Neural progenitor cell (in vitro differentiated cells): ENCODE measurements around the gene UQCRH. TPM values are rescaled to one million over a fixed set of nuclear protein-coding genes. Genes with fewer than 3 reads are reported as not detected.
A peak's percentile ranks its signal among the peaks of the same experiment; 100 is the strongest.
"Not testable (repeated sequence)": the region's sequence is repeated elsewhere in the genome, so short reads cannot be mapped to it uniquely, and the experiment has no call there.

Experiments used
- DNase-seq: peaks from one replicate; pipeline ENCODE4 v3.0.0-alpha.2; 2016; ENCODE audit warnings: low spot score
- H2AFZ ChIP-seq: fragments of 200-600 bp; sonication (generic); replicated peaks from 2 replicates; pipeline ENCODE4 v1.6.1; 2016; ENCODE audit warnings: antibody characterized with exemption
- H3F3A ChIP-seq: fragments of 200-600 bp; sonication (generic); 2 replicates; pipeline ENCODE4 v1.6.1; 2016; ENCODE audit warnings: antibody characterized with exemption, low read depth
- H3K27ac ChIP-seq: fragments of 200-600 bp; sonication (generic); 2 replicates; pipeline ENCODE4 v1.5.1; 2016; ENCODE audit warnings: mild to moderate bottlenecking
- H3K27me3 ChIP-seq: fragments of 200-600 bp; sonication (generic); 2 replicates; pipeline ENCODE4 v1.6.1; 2016; ENCODE audit warnings: mild to moderate bottlenecking, moderate library complexity
- H3K36me3 ChIP-seq: fragments of 200-600 bp; sonication (generic); 2 replicates; pipeline ENCODE4 v1.5.1; 2016
- H3K4me1 ChIP-seq: fragments of 200-600 bp; sonication (generic); 2 replicates; pipeline ENCODE4 v1.6.1; 2016; ENCODE audit warnings: mixed run types
- H3K4me2 ChIP-seq: fragments of 200-600 bp; sonication (generic); 2 replicates; pipeline ENCODE4 v1.6.1; 2016
- H3K4me3 ChIP-seq: fragments of 200-600 bp; sonication (generic); 2 replicates; pipeline ENCODE4 v1.5.1; 2016
- H3K79me2 ChIP-seq: fragments of 200-600 bp; sonication (generic); 2 replicates; pipeline ENCODE4 v1.6.1; 2016; ENCODE audit warnings: low read depth
- H3K9ac ChIP-seq: fragments of 200-600 bp; sonication (generic); 2 replicates; pipeline ENCODE4 v1.6.1; 2016
- H3K9me3 ChIP-seq: fragments of 200-600 bp; sonication (generic); 2 replicates; pipeline ENCODE4 v1.5.1; 2016; ENCODE audit warnings: low read depth
- H4K20me1 ChIP-seq: fragments of 200-600 bp; sonication (generic); 2 replicates; pipeline ENCODE4 v1.6.1; 2016; ENCODE audit warnings: low read depth
- H3K27ac Mint-ChIP-seq: 3 replicates; pipeline ENCODE4 v1.8.0; 2021; ENCODE audit warnings: mixed read lengths
- H3K27me3 Mint-ChIP-seq: 2 replicates; pipeline ENCODE4 v1.8.0; 2022; ENCODE audit warnings: low read depth, mild to moderate bottlenecking, inconsistent platforms, moderate library complexity, mixed read lengths; ENCODE audit not compliant: insufficient read depth
- H3K36me3 Mint-ChIP-seq: 3 replicates; pipeline ENCODE4 v1.8.0; 2021; ENCODE audit warnings: mixed read lengths
- H3K4me1 Mint-ChIP-seq: 3 replicates; pipeline ENCODE4 v1.8.0; 2021; ENCODE audit warnings: mixed read lengths
- H3K4me3 Mint-ChIP-seq: 3 replicates; pipeline ENCODE4 v1.8.0; 2021; ENCODE audit warnings: mild to moderate bottlenecking, moderate library complexity, mixed read lengths
- H3K9me3 Mint-ChIP-seq: 3 replicates; pipeline ENCODE4 v1.8.0; 2020; ENCODE audit warnings: mixed read lengths
- EZH2 ChIP-seq: fragments of 200-600 bp; sonication (generic); IDR thresholded peaks from 2 replicates; pipeline ENCODE4 v1.6.1; 2017; ENCODE audit warnings: antibody characterized with exemption, mild to moderate bottlenecking, moderate library complexity
- EZH2phosphoT487 ChIP-seq: fragments of 200-600 bp; sonication (generic); IDR thresholded peaks from 2 replicates; pipeline ENCODE4 v1.6.1; 2017; ENCODE audit warnings: antibody characterized with exemption
- total RNA-seq: library from RNA; depleted of rRNA; stranded (reverse); fragments of >200 nt; gene quantifications from 2 replicates; pipeline ENCODE4 v1.2.3, GENCODE V29; 2015; ENCODE audit warnings: low replicate concordance
- TF ChIP-seq, protein P1 (sequence below): fragments of 200-600 bp; sonication (generic); IDR thresholded peaks from 2 replicates; pipeline ENCODE4 v1.5.1; 2017; ENCODE audit warnings: antibody characterized with exemption, mild to moderate bottlenecking

Gene UQCRH
- total RNA-seq, 1 donor from 2014 or later: 872 TPM

DNA sequence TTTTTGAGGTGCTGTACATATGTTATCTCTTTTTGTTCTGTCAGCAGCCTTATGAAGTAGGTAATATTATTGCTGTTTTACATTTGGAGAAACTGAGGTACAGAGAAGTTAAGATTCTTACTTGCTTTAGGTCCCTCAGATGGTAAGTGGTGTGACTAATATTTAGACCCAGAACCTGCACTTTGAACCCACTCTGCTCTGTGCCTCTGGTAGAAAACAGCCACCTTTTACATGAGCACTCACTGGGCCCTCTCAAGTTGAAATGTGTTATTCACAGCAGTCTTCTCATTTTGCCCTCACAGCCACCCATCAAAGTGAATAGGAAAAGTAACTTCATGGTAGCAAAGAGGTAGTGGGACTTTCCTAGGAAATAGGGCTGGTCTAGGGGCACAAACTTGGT is 41.8 kb downstream of the UQCRH start:
- no peak for TF ChIP-seq EZH2
- TF ChIP-seq, protein P1, sequence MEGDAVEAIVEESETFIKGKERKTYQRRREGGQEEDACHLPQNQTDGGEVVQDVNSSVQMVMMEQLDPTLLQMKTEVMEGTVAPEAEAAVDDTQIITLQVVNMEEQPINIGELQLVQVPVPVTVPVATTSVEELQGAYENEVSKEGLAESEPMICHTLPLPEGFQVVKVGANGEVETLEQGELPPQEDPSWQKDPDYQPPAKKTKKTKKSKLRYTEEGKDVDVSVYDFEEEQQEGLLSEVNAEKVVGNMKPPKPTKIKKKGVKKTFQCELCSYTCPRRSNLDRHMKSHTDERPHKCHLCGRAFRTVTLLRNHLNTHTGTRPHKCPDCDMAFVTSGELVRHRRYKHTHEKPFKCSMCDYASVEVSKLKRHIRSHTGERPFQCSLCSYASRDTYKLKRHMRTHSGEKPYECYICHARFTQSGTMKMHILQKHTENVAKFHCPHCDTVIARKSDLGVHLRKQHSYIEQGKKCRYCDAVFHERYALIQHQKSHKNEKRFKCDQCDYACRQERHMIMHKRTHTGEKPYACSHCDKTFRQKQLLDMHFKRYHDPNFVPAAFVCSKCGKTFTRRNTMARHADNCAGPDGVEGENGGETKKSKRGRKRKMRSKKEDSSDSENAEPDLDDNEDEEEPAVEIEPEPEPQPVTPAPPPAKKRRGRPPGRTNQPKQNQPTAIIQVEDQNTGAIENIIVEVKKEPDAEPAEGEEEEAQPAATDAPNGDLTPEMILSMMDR: no peak
- TF ChIP-seq EZH2phosphoT487: no peak
- Histone ChIP-seq H3K79me2 (no peaks in the 10 kb centered on the region), H2AFZ (no peak overlapping the region), H3K9me3 (no peaks in the 10 kb centered on the region), H3K27me3 (no peaks in the 10 kb centered on the region), H3K4me2 (no peak overlapping the region), H3K4me3 (no peak overlapping the region), H4K20me1 (no peaks in the 10 kb centered on the region), H3F3A (peaks cover 22% of the 10 kb centered on the region), H3K27ac (no peak overlapping the region), H3K36me3 (peaks cover 5% of the 10 kb centered on the region), H3K9ac (no peak overlapping the region), H3K4me1 (no peaks in the 10 kb centered on the region)
- H3K9me3 Mint-ChIP-seq: peaks cover 1% of the 10 kb centered on the region
- no peak for DNase-seq
- no peak overlapping the region for H3K4me3 Mint-ChIP-seq
- peaks cover 21% of the 10 kb centered on the region for H3K4me1 Mint-ChIP-seq
- H3K36me3 Mint-ChIP-seq: peaks cover 24% of the 10 kb centered on the region
- peaks cover 6% of the 10 kb centered on the region for H3K27me3 Mint-ChIP-seq
- H3K27ac Mint-ChIP-seq: peak overlapping the region; percentile 7

DNA sequence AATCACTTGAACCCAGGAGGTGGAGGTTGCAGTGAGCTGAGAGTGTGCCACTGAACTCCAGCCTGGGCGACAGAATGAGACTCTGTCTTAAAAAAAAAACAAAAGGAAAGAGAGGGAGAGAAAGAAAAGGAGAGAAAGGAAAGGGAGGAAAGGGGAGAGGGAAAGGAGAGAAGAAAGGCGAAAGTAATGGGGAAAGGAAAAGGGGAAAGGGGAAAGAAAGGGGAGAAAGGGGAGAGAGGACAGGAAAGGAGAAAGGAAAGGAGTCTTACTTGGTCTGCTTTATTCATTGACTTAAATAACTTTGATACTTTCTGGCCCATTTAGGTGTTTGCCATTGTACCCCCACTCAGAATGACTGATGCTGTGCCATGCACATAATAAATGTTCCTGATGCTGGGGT is 48.9 kb downstream of the UQCRH start:
- no peaks in the 10 kb centered on the region for H3K79me2 ChIP-seq
- H3K27ac ChIP-seq: no peak overlapping the region
- DNase-seq: no peak
- H3K4me2 ChIP-seq: no peak overlapping the region
- H4K20me1 ChIP-seq: no peaks in the 10 kb centered on the region
- Mint-ChIP-seq H3K27me3 (peaks cover 4% of the 10 kb centered on the region), H3K27ac (no peak overlapping the region), H3K4me3 (no peak overlapping the region), H3K9me3 (no peaks in the 10 kb centered on the region), H3K36me3 (peaks cover 31% of the 10 kb centered on the region), H3K4me1 (no peaks in the 10 kb centered on the region)
- no peaks in the 10 kb centered on the region for H3K4me1 ChIP-seq
- no peak overlapping the region for H3K9ac ChIP-seq
- peaks cover 12% of the 10 kb centered on the region for H3K36me3 ChIP-seq
- TF ChIP-seq, protein P1: no peak
- TF ChIP-seq EZH2 (no peak), EZH2phosphoT487 (no peak)
- H3K27me3 ChIP-seq: no peaks in the 10 kb centered on the region
- peaks cover 6% of the 10 kb centered on the region for H3F3A ChIP-seq
- H3K4me3 ChIP-seq: no peak overlapping the region
- no peaks in the 10 kb centered on the region for H3K9me3 ChIP-seq
- H2AFZ ChIP-seq: no peak overlapping the region

DNA sequence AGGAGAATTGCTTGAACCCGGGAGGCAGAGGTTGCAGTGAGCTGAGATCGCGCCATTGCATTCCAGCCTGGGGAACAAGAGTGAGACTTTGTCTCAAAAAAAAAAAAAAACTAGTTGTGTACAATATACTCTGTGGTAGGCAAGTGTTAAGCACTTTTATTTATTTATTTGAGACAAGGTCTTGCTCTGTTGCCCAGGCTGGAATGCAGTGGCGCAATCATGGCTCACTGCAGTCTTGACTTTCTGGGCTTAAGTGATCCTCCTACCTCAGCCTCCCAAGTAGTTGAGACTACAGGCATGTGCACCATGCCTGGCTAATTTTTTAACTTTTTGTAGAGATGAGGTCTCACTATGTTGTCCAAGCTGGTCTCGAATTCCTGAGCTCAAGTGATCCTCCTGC is 52.4 kb downstream of the UQCRH start:
- not testable (repeated sequence) for H3K4me1 Mint-ChIP-seq, H3K27me3 Mint-ChIP-seq, DNase-seq, H3K79me2 ChIP-seq, H3K4me3 Mint-ChIP-seq, H3K27me3 ChIP-seq, H3K36me3 ChIP-seq, H4K20me1 ChIP-seq, H3F3A ChIP-seq, H3K4me3 ChIP-seq, H2AFZ ChIP-seq, H3K9me3 Mint-ChIP-seq, H3K4me2 ChIP-seq, H3K9ac ChIP-seq, H3K4me1 ChIP-seq, H3K27ac Mint-ChIP-seq, H3K27ac ChIP-seq, H3K9me3 ChIP-seq
- H3K36me3 Mint-ChIP-seq: peaks cover 24% of the 10 kb centered on the region

DNA sequence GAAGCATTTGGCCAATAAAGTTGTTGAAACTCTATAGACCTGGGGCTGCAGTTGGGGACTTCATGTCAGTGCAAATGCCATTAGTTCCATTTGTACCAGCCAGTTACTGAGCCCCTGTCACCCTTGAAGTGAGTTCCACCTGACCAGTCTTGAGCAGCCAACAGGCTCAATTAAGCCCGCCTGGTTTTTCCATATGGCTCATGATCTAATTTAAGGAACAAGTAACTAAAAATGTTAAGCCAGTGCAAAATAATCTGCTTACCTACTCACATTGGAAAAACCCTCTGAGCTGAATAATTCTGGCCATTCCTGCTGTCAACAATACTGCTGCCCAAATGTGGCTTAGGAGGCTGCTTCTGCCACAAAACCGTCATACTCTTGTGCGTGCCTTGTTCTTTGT is 58.7 kb downstream of the UQCRH start:
- no peak for TF ChIP-seq EZH2
- TF ChIP-seq EZH2phosphoT487: no peak
- TF ChIP-seq, protein P1: no peak
- Mint-ChIP-seq H3K9me3 (no peaks in the 10 kb centered on the region), H3K4me3 (no peak overlapping the region), H3K27ac (no peak overlapping the region), H3K4me1 (peaks cover 8% of the 10 kb centered on the region), H3K27me3 (no peaks in the 10 kb centered on the region), H3K36me3 (peaks cover 29% of the 10 kb centered on the region)
- peak; percentile 4 for DNase-seq
- peaks cover 23% of the 10 kb centered on the region for H3F3A ChIP-seq
- no peaks in the 10 kb centered on the region for H3K27me3 ChIP-seq
- H3K9ac ChIP-seq: no peak overlapping the region
- H3K9me3 ChIP-seq: no peaks in the 10 kb centered on the region
- no peaks in the 10 kb centered on the region for H3K36me3 ChIP-seq
- peaks cover 23% of the 10 kb centered on the region for H3K4me1 ChIP-seq
- H3K79me2 ChIP-seq: no peaks in the 10 kb centered on the region
- no peak overlapping the region for H3K4me3 ChIP-seq
- H3K4me2 ChIP-seq: peak overlapping the region; percentile 72
- H4K20me1 ChIP-seq: peaks cover 12% of the 10 kb centered on the region
- peak overlapping the region; percentile 79 for H3K27ac ChIP-seq
- no peak overlapping the region for H2AFZ ChIP-seq
